Prostate gland (tissue), 2 donors: Measurements from ENCODE around the gene MORN1. TPM values are rescaled to one million over a fixed set of nuclear protein-coding genes. Genes with fewer than 3 reads are reported as not detected.

Experiments used
- DNase-seq: peaks from one replicate; pipeline ENCODE4 v3.0.0-alpha.2; 2019; ENCODE audit warnings: low spot score
- H3K27ac ChIP-seq, 2 donors: fragments of 200-600 bp; sonication (generic); 2 replicates each; pipeline ENCODE4 v1.5.1; 2017 to 2019
- H3K27me3 ChIP-seq: fragments of 200-600 bp; sonication (generic); replicated peaks from 2 replicates; pipeline ENCODE4 v1.5.1; 2019; ENCODE audit not compliant: insufficient read depth
- H3K36me3 ChIP-seq, 2 donors: fragments of 200-600 bp; sonication (generic); 1 replicate in 1 of 2; 2 replicates in 1 of 2; pipeline versions ENCODE4 v1.5.1 to v1.8.1; 2017 to 2019
- H3K4me1 ChIP-seq: fragments of 200-600 bp; sonication (generic); replicated peaks from 2 replicates; pipeline ENCODE4 v1.5.1; 2019
- H3K4me3 ChIP-seq, 2 donors: fragments of 200-600 bp; sonication (generic); 2 replicates each; pipeline ENCODE4 v1.5.1; 2017 to 2019
- H3K9me3 ChIP-seq: fragments of 200-600 bp; sonication (generic); 2 replicates; pipeline ENCODE4 v1.5.1; 2017
- CTCF ChIP-seq, 4 experiments: fragments of 200-600 bp in 2 of 4; fragments of 450-650 bp in 2 of 4; sonication (generic) in 2 of 4; IDR thresholded peaks; 1 replicate in 3 of 4; 2 replicates in 1 of 4; pipeline ENCODE4 v1.5.1; 2016 to 2019; ENCODE audit warnings: antibody characterized with exemption in 4 of 4, mild to moderate bottlenecking in 2 of 4, moderate library complexity in 2 of 4
- POLR2A ChIP-seq: fragments of 450-650 bp; IDR thresholded peaks from one replicate; pipeline ENCODE4 v1.6.1; 2016; ENCODE audit warnings: antibody characterized with exemption, mild to moderate bottlenecking
- POLR2AphosphoS5 ChIP-seq: sonication (generic); formaldehyde crosslinking; IDR thresholded peaks from one replicate; pipeline ENCODE4 v1.6.1; 2017; ENCODE audit warnings: antibody characterized with exemption
- WGBS: methylation state at CpG from one replicate; pipeline ENCODE4 v1.1.5; 2018; 5-methylcytosine and 5-hydroxymethylcytosine counted together
- intact Hi-C: fragments of 100-400 bp; cut with DNase I; formaldehyde crosslinking; loops from one replicate; pipeline ENCODE4 v1.14.2; 2022
- total RNA-seq, 2 donors: library from RNA; depleted of rRNA; stranded (reverse); fragments of >200 nt; gene quantifications; one replicate each; pipeline ENCODE4 v1.1.0, GENCODE V29; 2016

The MORN1 gene
- total RNA-seq, 2 donors from 2014 or later: 18.6 to 21.0 TPM

- no peak for DNase-seq
- 58% methylated on average over 28 of the region's 29 CpGs for WGBS
- Histone ChIP-seq H3K36me3 (no peaks in the 10 kb centered on the region), H3K27ac (peak overlapping the region; percentile 47 to 52), H3K4me1 (peaks cover 35% of the 10 kb centered on the region), H3K9me3 (no peaks in the 10 kb centered on the region), H3K4me3 (no peak overlapping the region), H3K27me3 (no peaks in the 10 kb centered on the region)
- TF ChIP-seq POLR2AphosphoS5 (no peak), CTCF (IDR thresholded peaks at IDR 0.05) (no peak), POLR2A (no peak)
- intact Hi-C loops: loop anchor here (5.0 kb wide), 2 partner anchors 39 to 41 kb away; no protein-coding TSS in a partner anchor
Observed at GRCh38 chr1:2273401-2274090, 117.8 kb downstream of the MORN1 start.

- H3K27me3 ChIP-seq: no peaks in the 10 kb centered on the region
- 56% methylated on average over 28 of the region's 28 CpGs for WGBS
- H3K4me1 ChIP-seq: peaks cover 29% of the 10 kb centered on the region
- H3K36me3 ChIP-seq: no peaks in the 10 kb centered on the region
- H3K9me3 ChIP-seq: no peaks in the 10 kb centered on the region
- no peak for DNase-seq
- intact Hi-C loops: loop anchor here (5.0 kb wide), 2 partner anchors 39 to 41 kb away; no protein-coding TSS in a partner anchor
- peak overlapping the region; percentile 12 to 47 for H3K27ac ChIP-seq
- TF ChIP-seq POLR2AphosphoS5 (no peak), POLR2A (no peak), CTCF (IDR thresholded peaks at IDR 0.05) (no peak)
- H3K4me3 ChIP-seq: no peak overlapping the region
Observed at GRCh38 chr1:2272686-2273400, 118.5 kb downstream of the MORN1 start.

GRCh38 chr1:2271841-2272655 is 119.3 kb downstream of the MORN1 start:
- H3K27me3 ChIP-seq: no peaks in the 10 kb centered on the region
- peak overlapping the region in 1 of 2 donors; percentile 47 for H3K27ac ChIP-seq
- 61% methylated on average over 23 of the region's 23 CpGs for WGBS
- H3K9me3 ChIP-seq: no peaks in the 10 kb centered on the region
- H3K36me3 ChIP-seq: no peaks in the 10 kb centered on the region
- TF ChIP-seq CTCF (IDR thresholded peaks at IDR 0.05) (no peak), POLR2AphosphoS5 (no peak), POLR2A (no peak)
- DNase-seq: no peak
- H3K4me3 ChIP-seq: no peak overlapping the region
- H3K4me1 ChIP-seq: peaks cover 27% of the 10 kb centered on the region
- intact Hi-C loops: loop anchor here (5.0 kb wide), 2 partner anchors 40 kb away; no protein-coding TSS in a partner anchor

Other genes starting within 250 kb of the MORN1 start
- gene FAAP20, start 196.8 kb downstream of the MORN1 start, total RNA-seq: 10 to 100 TPM; 55.9 to 70.4 TPM
- gene SKI, start 163.2 kb downstream of the MORN1 start, total RNA-seq: 100 to 1,000 TPM in 1 of 2 donors, 10 to 100 TPM in 1; 46.2 to 114 TPM
- gene RER1, start 287 bp upstream of the MORN1 start, total RNA-seq: 10 to 100 TPM; 86.1 to 97.0 TPM
- gene PEX10, start 21.0 kb upstream of the MORN1 start, total RNA-seq: 10 to 100 TPM; 38.3 to 49.9 TPM
- gene PLCH2, start 84.7 kb upstream of the MORN1 start, total RNA-seq: 10 to 100 TPM; 29.8 to 41.0 TPM
- gene PANK4, start 135.0 kb upstream of the MORN1 start, total RNA-seq: 10 to 100 TPM; 27.0 to 69.5 TPM
- gene HES5, start 138.7 kb upstream of the MORN1 start, total RNA-seq: 1 to 10 TPM in 1 of 2 donors, not detected in 1; 2.6 TPM
- gene TNFRSF14, start 164.8 kb upstream of the MORN1 start, total RNA-seq: 100 to 1,000 TPM in 1 of 2 donors, 10 to 100 TPM in 1; 83.3 to 105 TPM
- 10 to 100 TPM; 20.3 to 25.8 TPM for gene PRXL2B, start 195.2 kb upstream of the MORN1 start, total RNA-seq
- gene MMEL1, start 241.5 kb upstream of the MORN1 start, total RNA-seq: 10 to 100 TPM in 1 of 2 donors, 1 to 10 TPM in 1; 4.6 to 13.6 TPM